Smooth muscle cell (in vitro differentiated cells): ENCODE measurements around the gene CCDC187. TPM values are rescaled to one million over a fixed set of nuclear protein-coding genes. Genes with fewer than 3 reads are reported as not detected.

Experiments used
- DNase-seq: peaks from one replicate; lab custom pipeline; 2025; ENCODE audit not compliant: unreplicated experiment; lab: John Stamatoyannopoulos, UW
- H2AFZ ChIP-seq: fragments of 200-600 bp; sonication (generic); 2 replicates; pipeline ENCODE4 v1.6.0; 2016; ENCODE audit warnings: antibody characterized with exemption, low read depth, mild to moderate bottlenecking
- H3F3A ChIP-seq: fragments of 200-600 bp; sonication (generic); 2 replicates; pipeline ENCODE4 v1.6.0; 2017; ENCODE audit warnings: antibody characterized with exemption, low read depth
- H3K27ac ChIP-seq: fragments of 200-600 bp; sonication (generic); 2 replicates; pipeline ENCODE4 v1.5.1; 2016; ENCODE audit warnings: low read depth, mild to moderate bottlenecking
- H3K27me3 ChIP-seq: fragments of 200-600 bp; sonication (generic); 2 replicates; pipeline ENCODE4 v1.6.1; 2016; ENCODE audit warnings: low read depth, mild to moderate bottlenecking
- H3K36me3 ChIP-seq: fragments of 200-600 bp; sonication (generic); 2 replicates; pipeline ENCODE4 v1.5.1; 2016; ENCODE audit warnings: low read depth
- H3K4me1 ChIP-seq: fragments of 200-600 bp; sonication (generic); 2 replicates; pipeline ENCODE4 v1.5.1; 2016; ENCODE audit warnings: low read depth
- H3K4me2 ChIP-seq: fragments of 200-600 bp; sonication (generic); 2 replicates; pipeline ENCODE4 v1.6.0; 2016; ENCODE audit warnings: mild to moderate bottlenecking
- H3K4me3 ChIP-seq: fragments of 200-600 bp; sonication (generic); 2 replicates; pipeline ENCODE4 v1.5.1; 2016; ENCODE audit warnings: mild to moderate bottlenecking
- H3K79me2 ChIP-seq: fragments of 200-600 bp; sonication (generic); 2 replicates; pipeline ENCODE4 v1.6.0; 2016; ENCODE audit warnings: low read depth, mild to moderate bottlenecking
- H3K9ac ChIP-seq: fragments of 200-600 bp; sonication (generic); 2 replicates; pipeline ENCODE4 v1.6.0; 2016; ENCODE audit warnings: low read depth
- H3K9me3 ChIP-seq: fragments of 200-600 bp; sonication (generic); replicated peaks from 2 replicates; pipeline ENCODE4 v1.5.1; 2016; ENCODE audit warnings: low read depth
- H4K20me1 ChIP-seq: fragments of 200-600 bp; sonication (generic); 2 replicates; pipeline ENCODE4 v1.6.0; 2016; ENCODE audit warnings: low read depth
- WGBS: methylation state at CpG from one replicate; pipeline ENCODE4 v1.1.7; 2016; ENCODE audit warnings: low lambda C conversion rate; 5-methylcytosine and 5-hydroxymethylcytosine counted together
- polyA plus RNA-seq: library from polyadenylated mRNA; unstranded; fragments of >200 nt; fragmentation: Nextera tagmentation; extraction: Ambion mirVana; gene quantifications from 2 replicates; pipeline ENCODE4 v1.2.1, GENCODE V29; 2016
- total RNA-seq: library from RNA; depleted of rRNA; stranded (reverse); fragments of >200 nt; gene quantifications from 2 replicates; pipeline ENCODE4 v1.2.3, GENCODE V29; 2014
- TF ChIP-seq, protein P1 (sequence below): fragments of 200-600 bp; sonication (generic); IDR thresholded peaks from 2 replicates; pipeline ENCODE4 v1.5.1; 2017; ENCODE audit warnings: borderline replicate concordance, mild to moderate bottlenecking, antibody characterized with exemption; ENCODE audit not compliant: insufficient read depth, poor library complexity, severe bottlenecking

The CCDC187 gene
- total and polyA plus RNA-seq, 2 experiments from 2014 or later: 0.10 TPM; not detected in 1

- Histone ChIP-seq H3K4me3 (no peak overlapping the region), H3K4me2 (no peak overlapping the region), H3K9me3 (no peaks in the 10 kb centered on the region), H3F3A (no peaks in the 10 kb centered on the region), H3K79me2 (no peaks in the 10 kb centered on the region), H3K36me3 (no peaks in the 10 kb centered on the region), H4K20me1 (no peaks in the 10 kb centered on the region), H2AFZ (no peak overlapping the region), H3K9ac (no peak overlapping the region), H3K27me3 (no peaks in the 10 kb centered on the region), H3K27ac (no peak overlapping the region), H3K4me1 (peaks cover 3% of the 10 kb centered on the region)
- no peak for DNase-seq
- TF ChIP-seq, protein P1, sequence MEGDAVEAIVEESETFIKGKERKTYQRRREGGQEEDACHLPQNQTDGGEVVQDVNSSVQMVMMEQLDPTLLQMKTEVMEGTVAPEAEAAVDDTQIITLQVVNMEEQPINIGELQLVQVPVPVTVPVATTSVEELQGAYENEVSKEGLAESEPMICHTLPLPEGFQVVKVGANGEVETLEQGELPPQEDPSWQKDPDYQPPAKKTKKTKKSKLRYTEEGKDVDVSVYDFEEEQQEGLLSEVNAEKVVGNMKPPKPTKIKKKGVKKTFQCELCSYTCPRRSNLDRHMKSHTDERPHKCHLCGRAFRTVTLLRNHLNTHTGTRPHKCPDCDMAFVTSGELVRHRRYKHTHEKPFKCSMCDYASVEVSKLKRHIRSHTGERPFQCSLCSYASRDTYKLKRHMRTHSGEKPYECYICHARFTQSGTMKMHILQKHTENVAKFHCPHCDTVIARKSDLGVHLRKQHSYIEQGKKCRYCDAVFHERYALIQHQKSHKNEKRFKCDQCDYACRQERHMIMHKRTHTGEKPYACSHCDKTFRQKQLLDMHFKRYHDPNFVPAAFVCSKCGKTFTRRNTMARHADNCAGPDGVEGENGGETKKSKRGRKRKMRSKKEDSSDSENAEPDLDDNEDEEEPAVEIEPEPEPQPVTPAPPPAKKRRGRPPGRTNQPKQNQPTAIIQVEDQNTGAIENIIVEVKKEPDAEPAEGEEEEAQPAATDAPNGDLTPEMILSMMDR: no peak
- 97% methylated on average over 25 of the region's 29 CpGs for WGBS
Observed at GRCh38 chr9:136252281-136252680, 51.6 kb downstream of the CCDC187 start.

DNA sequence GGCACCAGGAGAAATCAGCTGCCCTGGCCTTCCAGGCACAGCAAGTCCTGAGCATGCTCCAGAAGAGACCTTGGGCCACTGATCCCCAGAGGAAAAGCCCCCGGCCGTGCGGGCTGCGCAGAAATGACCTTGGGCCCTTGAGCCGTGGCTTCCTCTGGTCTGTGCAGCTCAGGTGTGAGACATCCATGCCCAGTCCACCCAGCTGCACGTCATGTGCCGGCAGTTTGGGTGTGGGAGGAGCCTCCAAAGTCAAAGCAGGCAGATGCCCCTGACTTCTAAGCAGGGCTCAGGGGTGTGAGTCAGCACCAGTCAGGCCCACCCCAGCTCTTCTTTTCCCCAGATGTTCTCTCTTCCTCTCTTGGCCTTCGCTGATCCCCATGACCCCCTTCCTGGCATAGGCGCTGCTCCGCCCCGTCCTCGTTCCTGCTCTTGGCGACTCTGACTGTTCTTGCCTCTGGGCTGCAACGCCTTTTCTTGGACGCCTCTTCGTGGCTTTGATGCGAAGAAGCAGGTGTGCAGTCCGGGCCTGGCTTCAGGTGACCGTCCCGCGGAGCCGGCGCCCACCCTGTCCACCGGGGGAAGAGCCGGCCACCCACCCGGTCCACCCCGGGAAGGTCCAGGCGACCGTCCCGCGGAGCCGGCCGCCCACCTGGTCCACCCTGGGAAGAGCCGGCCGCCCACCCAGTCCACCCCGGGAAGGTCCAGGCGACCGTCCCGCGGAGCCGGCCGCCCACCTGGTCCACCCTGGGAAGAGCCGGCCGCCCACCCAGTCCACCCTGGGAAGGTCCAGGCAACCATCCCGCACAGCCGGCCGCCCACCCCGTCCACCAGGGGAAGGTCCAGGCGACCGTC is 52.4 kb downstream of the CCDC187 start:
- Histone ChIP-seq H2AFZ (no peak overlapping the region), H3K27me3 (no peaks in the 10 kb centered on the region), H3K27ac (no peak overlapping the region), H4K20me1 (no peaks in the 10 kb centered on the region), H3K79me2 (no peaks in the 10 kb centered on the region), H3K9ac (no peak overlapping the region), H3K4me3 (no peak overlapping the region), H3K4me1 (peaks cover 3% of the 10 kb centered on the region), H3K4me2 (no peak overlapping the region), H3F3A (no peaks in the 10 kb centered on the region), H3K9me3 (no peaks in the 10 kb centered on the region), H3K36me3 (no peaks in the 10 kb centered on the region)
- WGBS: 94% methylated on average over 27 of the region's 50 CpGs
- TF ChIP-seq, protein P1: no peak
- no peak for DNase-seq

DNA sequence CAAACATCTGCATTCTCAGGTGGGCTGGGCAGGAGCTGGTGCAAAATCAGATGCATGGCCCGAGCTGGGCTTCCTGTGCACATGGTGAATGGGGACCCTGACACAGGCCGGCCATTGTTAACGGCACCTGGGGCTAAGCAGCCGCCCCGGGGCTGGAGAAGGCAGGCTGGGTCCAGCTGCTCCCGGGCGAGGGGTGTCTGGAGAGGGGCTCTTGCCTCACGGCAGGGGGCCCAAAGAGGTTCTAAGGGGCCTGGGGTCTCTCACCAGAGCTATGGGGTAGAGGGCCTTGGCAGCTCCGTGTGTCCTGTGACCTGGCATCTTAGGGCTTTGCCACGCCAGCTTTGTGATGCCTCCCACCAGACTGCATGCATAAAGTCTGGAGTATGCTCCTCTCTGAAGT is 53.2 kb downstream of the CCDC187 start:
- H2AFZ ChIP-seq: no peak overlapping the region
- H3K9me3 ChIP-seq: no peaks in the 10 kb centered on the region
- TF ChIP-seq, protein P1: no peak
- WGBS: 84% methylated on average over 10 of the region's 10 CpGs
- DNase-seq: no peak
- no peak overlapping the region for H3K27ac ChIP-seq
- H3K9ac ChIP-seq: no peak overlapping the region
- no peak overlapping the region for H3K4me2 ChIP-seq
- no peaks in the 10 kb centered on the region for H4K20me1 ChIP-seq
- H3K36me3 ChIP-seq: no peaks in the 10 kb centered on the region
- no peaks in the 10 kb centered on the region for H3K27me3 ChIP-seq
- no peak overlapping the region for H3K4me3 ChIP-seq
- H3K4me1 ChIP-seq: peaks cover 5% of the 10 kb centered on the region
- no peaks in the 10 kb centered on the region for H3F3A ChIP-seq
- H3K79me2 ChIP-seq: no peaks in the 10 kb centered on the region
